ENCODE data around the gene TSNAX.

GRCh38 chr1:231561647-231562383 lies 33.3 kb downstream of the TSNAX start:
- no peak for TF ChIP-seq SRF (CRISPR knock-in tag; IDR thresholded peaks at IDR 0.05)
- no peak for TF ChIP-seq BHLHE40 (IDR thresholded peaks at IDR 0.05; ENCODE audit: low read length)
- no peak for TF ChIP-seq POLR2AphosphoS5 (IDR thresholded peaks at IDR 0.05; ENCODE audit: control insufficient read depth, insufficient read depth, low read depth, low read length)
- TF ChIP-seq RBM39 (optimal IDR thresholded peaks at IDR 0.05; ENCODE audit: low read depth, low read length) = no peak
- TF ChIP-seq UBTF (IDR thresholded peaks at IDR 0.05; ENCODE audit: borderline replicate concordance in 1 of 2, low read depth in 2 of 2, low read length in 2 of 2) = no peak
- TF ChIP-seq MBD1 (CRISPR knock-in tag; IDR thresholded peaks at IDR 0.05) = no peak
- TF ChIP-seq POLR2A (conservative IDR thresholded peaks at IDR 0.05) = no peak
- no peak for TF ChIP-seq FOXM1 (IDR thresholded peaks at IDR 0.05; ENCODE audit: low read depth)
- no peak for TF ChIP-seq FOXM1 (CRISPR knock-in tag; IDR thresholded peaks at IDR 0.05; ENCODE audit: low read depth)
- TF ChIP-seq ZNF75A (CRISPR knock-in tag; IDR thresholded peaks at IDR 0.05) = no peak
- TF ChIP-seq ZC3H11A (IDR thresholded peaks at IDR 0.05; ENCODE audit: low read depth, low read length) = no peak
- no peak for TF ChIP-seq KDM4B (IDR thresholded peaks at IDR 0.05; ENCODE audit: borderline replicate concordance in 2 of 2, low read depth in 1 of 2)
- TF ChIP-seq ZNF165 (CRISPR knock-in tag; IDR thresholded peaks at IDR 0.05; ENCODE audit: borderline replicate concordance) = no peak
- no peak for TF ChIP-seq ZNF511 (CRISPR knock-in tag; IDR thresholded peaks at IDR 0.05)
- TF ChIP-seq ATF3 (IDR thresholded peaks at IDR 0.05) = no peak
- no peak for TF ChIP-seq ATF3 (CRISPR knock-in tag; conservative IDR thresholded peaks at IDR 0.05)
